Keratinocyte (primary cell): ENCODE measurements around the gene SMPD3.

Experiments
- EZH2 ChIP-seq: IDR thresholded peaks from one replicate; pipeline ENCODE4 v1.6.1; 2012; ENCODE audit warnings: inconsistent platforms, mild to moderate bottlenecking, low read length, moderate library complexity
- TF ChIP-seq, protein P1 (sequence below), 3 experiments: IDR thresholded peaks in 1 of 3; conservative IDR thresholded peaks in 1 of 3; optimal IDR thresholded peaks in 1 of 3; 2 replicates in 2 of 3; 3 replicates in 1 of 3; pipeline versions ENCODE3 to v1.5.1; 2011; ENCODE audit warnings: low read length in 3 of 3, mild to moderate bottlenecking in 3 of 3, moderate library complexity in 2 of 3, control low read depth in 1 of 3, inconsistent platforms in 1 of 3; ENCODE audit not compliant: insufficient read depth in 2 of 3; ENCODE audit errors: extremely low read depth in 1 of 3

GRCh38 chr16:68380348-68380670 lies 68.0 kb downstream of the SMPD3 start:
- TF ChIP-seq, protein P1, sequence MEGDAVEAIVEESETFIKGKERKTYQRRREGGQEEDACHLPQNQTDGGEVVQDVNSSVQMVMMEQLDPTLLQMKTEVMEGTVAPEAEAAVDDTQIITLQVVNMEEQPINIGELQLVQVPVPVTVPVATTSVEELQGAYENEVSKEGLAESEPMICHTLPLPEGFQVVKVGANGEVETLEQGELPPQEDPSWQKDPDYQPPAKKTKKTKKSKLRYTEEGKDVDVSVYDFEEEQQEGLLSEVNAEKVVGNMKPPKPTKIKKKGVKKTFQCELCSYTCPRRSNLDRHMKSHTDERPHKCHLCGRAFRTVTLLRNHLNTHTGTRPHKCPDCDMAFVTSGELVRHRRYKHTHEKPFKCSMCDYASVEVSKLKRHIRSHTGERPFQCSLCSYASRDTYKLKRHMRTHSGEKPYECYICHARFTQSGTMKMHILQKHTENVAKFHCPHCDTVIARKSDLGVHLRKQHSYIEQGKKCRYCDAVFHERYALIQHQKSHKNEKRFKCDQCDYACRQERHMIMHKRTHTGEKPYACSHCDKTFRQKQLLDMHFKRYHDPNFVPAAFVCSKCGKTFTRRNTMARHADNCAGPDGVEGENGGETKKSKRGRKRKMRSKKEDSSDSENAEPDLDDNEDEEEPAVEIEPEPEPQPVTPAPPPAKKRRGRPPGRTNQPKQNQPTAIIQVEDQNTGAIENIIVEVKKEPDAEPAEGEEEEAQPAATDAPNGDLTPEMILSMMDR (optimal IDR thresholded peaks at IDR 0.05 in 1 of 3, IDR thresholded peaks at IDR 0.05 in 1 of 3, conservative IDR thresholded peaks at IDR 0.05 in 1 of 3; ENCODE audit: extremely low read depth in 1 of 3, insufficient read depth in 2 of 3, low read length in 3 of 3), result no peak
- TF ChIP-seq EZH2, result no peak
